ENCODE data around the gene RTN4R. TPM values are rescaled to one million over a fixed set of nuclear protein-coding genes. Genes with fewer than 3 reads are reported as not detected.

The RTN4R gene
- total and polyA plus RNA-seq, 9 of the 15 experiments (the other 6 are each of a cell fraction or from before 2014, with no cell fraction given) = 0.04 to 2.8 (median 1.4) TPM; not detected in 3

DNA sequence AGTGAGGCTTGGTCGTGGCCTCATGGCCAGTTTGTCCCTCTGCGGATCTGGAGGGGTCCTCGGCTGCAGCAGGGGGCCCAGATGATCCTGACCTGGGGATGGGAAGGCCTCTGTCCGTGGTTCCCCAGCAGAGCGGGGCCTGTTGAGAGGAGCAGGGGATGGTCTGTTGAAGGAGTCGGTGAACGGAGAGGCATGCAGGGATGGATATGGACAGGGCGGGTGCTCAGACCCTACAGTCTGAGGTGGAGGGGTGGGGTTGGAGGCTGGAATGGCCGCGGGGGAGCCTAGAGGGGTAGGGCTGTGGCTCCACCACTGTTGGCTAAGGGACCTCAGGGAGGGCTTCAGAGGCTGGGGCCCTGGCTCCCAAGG lies 33.8 kb downstream of the RTN4R start (continued):
- TF ChIP-seq, protein P1, sequence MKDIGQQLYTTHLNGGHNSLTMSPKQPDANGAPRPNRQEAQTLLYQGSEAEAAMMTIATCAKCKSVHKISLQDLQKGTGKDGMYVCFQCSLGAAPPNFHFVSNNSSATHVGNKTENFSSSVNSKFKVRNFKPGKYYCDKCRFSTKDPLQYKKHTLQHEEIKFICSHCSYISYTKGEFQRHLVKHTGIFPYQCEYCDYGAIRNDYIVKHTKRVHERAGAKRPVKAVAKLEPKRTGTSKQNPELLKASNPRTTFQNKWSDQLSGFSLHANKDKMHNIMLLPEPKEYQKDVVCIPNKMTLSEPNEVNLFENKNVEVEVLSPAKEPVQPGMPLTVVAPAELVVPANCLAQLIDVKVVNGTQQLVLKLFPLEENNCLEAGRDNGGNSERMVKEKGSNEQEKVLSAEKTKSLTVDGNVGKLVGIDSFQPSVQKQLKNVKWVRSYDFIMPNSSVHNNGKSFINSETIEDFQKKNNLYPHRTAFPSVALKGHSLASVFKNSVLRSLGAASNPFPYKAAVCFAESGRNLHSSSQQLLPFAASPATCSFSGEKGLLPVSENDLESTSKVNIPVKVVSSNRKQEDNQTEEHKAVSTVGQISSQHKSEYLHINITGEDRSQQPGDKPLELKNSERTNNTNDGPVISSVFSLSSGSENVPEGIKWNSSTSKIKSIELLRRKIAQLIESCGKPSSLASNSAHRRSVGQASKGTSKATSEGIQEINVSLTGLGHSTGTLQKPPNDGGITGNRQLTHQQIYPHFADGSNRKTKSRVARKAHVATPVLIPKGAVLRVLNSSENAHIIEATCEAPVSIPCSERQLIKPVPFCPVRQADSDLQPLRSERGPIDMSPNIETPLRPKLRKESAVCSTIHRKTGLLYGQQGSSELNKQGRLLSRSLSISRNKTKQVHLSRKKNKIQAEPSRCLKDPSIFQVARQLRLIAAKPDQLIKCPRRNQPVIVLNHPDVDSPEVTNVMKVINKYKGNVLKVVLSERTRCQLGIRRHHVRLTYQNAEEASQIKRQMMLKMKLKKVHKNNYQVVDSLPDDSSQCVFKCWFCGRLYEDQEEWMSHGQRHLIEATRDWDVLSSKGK (CRISPR knock-in tag; IDR thresholded peaks at IDR 0.05) = no peak
- TF ChIP-seq CBFA2T2 (conservative IDR thresholded peaks at IDR 0.05) = no peak
- TF ChIP-seq MED1 (CRISPR knock-in tag; IDR thresholded peaks at IDR 0.05; ENCODE audit: borderline replicate concordance) = no peak
- TF ChIP-seq ZSCAN29 (IDR thresholded peaks at IDR 0.05) = no peak
- 0 out of 2 replicates have a peak, but pooled peaks have one; percentile 61 for TF ChIP-seq ZNF282 (CRISPR knock-in tag; IDR thresholded peaks at IDR 0.05)
- TF ChIP-seq, protein P2, sequence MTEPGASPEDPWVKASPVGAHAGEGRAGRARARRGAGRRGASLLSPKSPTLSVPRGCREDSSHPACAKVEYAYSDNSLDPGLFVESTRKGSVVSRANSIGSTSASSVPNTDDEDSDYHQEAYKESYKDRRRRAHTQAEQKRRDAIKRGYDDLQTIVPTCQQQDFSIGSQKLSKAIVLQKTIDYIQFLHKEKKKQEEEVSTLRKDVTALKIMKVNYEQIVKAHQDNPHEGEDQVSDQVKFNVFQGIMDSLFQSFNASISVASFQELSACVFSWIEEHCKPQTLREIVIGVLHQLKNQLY (CRISPR knock-in tag; conservative IDR thresholded peaks at IDR 0.05) = 0 out of 4 replicates have a peak, but pooled peaks of 1 of the 2 experiments have one; percentile 21
- TF ChIP-seq, protein P3, sequence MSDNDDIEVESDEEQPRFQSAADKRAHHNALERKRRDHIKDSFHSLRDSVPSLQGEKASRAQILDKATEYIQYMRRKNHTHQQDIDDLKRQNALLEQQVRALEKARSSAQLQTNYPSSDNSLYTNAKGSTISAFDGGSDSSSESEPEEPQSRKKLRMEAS (CRISPR knock-in tag; IDR thresholded peaks at IDR 0.05) = no peak
- TF ChIP-seq, protein P4, sequence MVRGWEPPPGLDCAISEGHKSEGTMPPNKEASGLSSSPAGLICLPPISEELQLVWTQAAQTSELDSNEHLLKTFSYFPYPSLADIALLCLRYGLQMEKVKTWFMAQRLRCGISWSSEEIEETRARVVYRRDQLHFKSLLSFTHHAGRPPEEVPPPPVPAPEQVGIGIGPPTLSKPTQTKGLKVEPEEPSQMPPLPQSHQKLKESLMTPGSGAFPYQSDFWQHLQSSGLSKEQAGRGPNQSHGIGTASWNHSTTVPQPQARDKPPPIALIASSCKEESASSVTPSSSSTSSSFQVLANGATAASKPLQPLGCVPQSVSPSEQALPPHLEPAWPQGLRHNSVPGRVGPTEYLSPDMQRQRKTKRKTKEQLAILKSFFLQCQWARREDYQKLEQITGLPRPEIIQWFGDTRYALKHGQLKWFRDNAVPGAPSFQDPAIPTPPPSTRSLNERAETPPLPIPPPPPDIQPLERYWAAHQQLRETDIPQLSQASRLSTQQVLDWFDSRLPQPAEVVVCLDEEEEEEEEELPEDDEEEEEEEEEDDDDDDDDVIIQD (CRISPR knock-in tag; IDR thresholded peaks at IDR 0.05) = 0 out of 2 replicates have a peak, but pooled peaks have one; percentile 25
- TF ChIP-seq, protein P5, sequence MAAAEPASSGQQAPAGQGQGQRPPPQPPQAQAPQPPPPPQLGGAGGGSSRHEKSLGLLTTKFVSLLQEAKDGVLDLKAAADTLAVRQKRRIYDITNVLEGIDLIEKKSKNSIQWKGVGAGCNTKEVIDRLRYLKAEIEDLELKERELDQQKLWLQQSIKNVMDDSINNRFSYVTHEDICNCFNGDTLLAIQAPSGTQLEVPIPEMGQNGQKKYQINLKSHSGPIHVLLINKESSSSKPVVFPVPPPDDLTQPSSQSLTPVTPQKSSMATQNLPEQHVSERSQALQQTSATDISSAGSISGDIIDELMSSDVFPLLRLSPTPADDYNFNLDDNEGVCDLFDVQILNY (CRISPR knock-in tag; IDR thresholded peaks at IDR 0.05) = no peak

Data from K562 (cell line).